IMR-90 (cell line): ENCODE results near the gene ZBP1.

Source experiments
- CEBPB ChIP-seq: IDR thresholded peaks from 2 replicates; pipeline ENCODE4 v1.6.1; 2012; ENCODE audit warnings: low read depth, low read length, improper control_type of control experiment
- CTCF ChIP-seq: conservative IDR thresholded peaks from 2 replicates; pipeline ENCODE4 v1.5.1; 2012; ENCODE audit warnings: mild to moderate bottlenecking, low read depth, low read length, improper control_type of control experiment
- FOS ChIP-seq: fragments of 150-350 bp; IDR thresholded peaks from 2 replicates; pipeline ENCODE4 v1.6.1; 2016; ENCODE audit warnings: low read depth, low read length
- MXI1 ChIP-seq: IDR thresholded peaks from 2 replicates; pipeline ENCODE4 v1.6.1; 2012; ENCODE audit warnings: low read depth, mild to moderate bottlenecking, low read length, moderate library complexity, borderline replicate concordance
- POLR2A ChIP-seq: IDR thresholded peaks from 2 replicates; pipeline ENCODE4 v1.6.1; 2012; ENCODE audit warnings: mild to moderate bottlenecking, low read depth, low read length
- RFX5 ChIP-seq: IDR thresholded peaks from 2 replicates; pipeline ENCODE4 v1.8.0; 2012; ENCODE audit warnings: low read depth, mild to moderate bottlenecking, low read length, moderate library complexity

- TF ChIP-seq FOS, result no peak
- no peak for TF ChIP-seq POLR2A
- no peak for TF ChIP-seq CTCF
- TF ChIP-seq MXI1, result no peak
- TF ChIP-seq CEBPB, result no peak
- TF ChIP-seq RFX5, result no peak
These were observed 9.8 kb upstream of the ZBP1 start for GRCh38 chr20:57630061-57630460.
